Activated CD4-positive, alpha-beta T cell treated with anti-CD3 and anti-CD28 coated beads, Interleukin-2, amount 10 ng/mL, durations not matched to agents 7 days and 5 days (primary cell): Measurements from ENCODE around the gene CAP1. TPM values are rescaled to one million over a fixed set of nuclear protein-coding genes. Genes with fewer than 3 reads are reported as not detected.
A peak's percentile ranks its signal among the peaks of the same experiment; 100 is the strongest.

Experiments used
- CTCF ChIA-PET: fragments of 350-600 bp; sonication (Branson Sonifier 250); formaldehyde crosslinking; loops from one replicate; lab custom pipeline; 2021; ENCODE audit warnings: antibody characterized with exemption; lab: Charles Lee
- POLR2A ChIA-PET: fragments of 350-600 bp; sonication (Branson Sonifier 250); formaldehyde crosslinking; loops from one replicate; lab custom pipeline; 2021; ENCODE audit warnings: antibody characterized with exemption; lab: Charles Lee
- DNase-seq: peaks from one replicate; pipeline ENCODE4 v3.0.0-alpha.2; 2020
- H3K27ac Mint-ChIP-seq: one replicate; pipeline ENCODE4 v1.8.0; 2021; ENCODE audit warnings: mild to moderate bottlenecking, moderate library complexity, mixed read lengths
- H3K27me3 Mint-ChIP-seq: one replicate; pipeline ENCODE4 v1.8.0; 2021; ENCODE audit warnings: mixed read lengths
- H3K36me3 Mint-ChIP-seq: one replicate; pipeline ENCODE4 v1.8.0; 2021; ENCODE audit warnings: low read depth, mixed read lengths
- H3K4me1 Mint-ChIP-seq: one replicate; pipeline ENCODE4 v1.8.0; 2021; ENCODE audit warnings: mixed read lengths
- H3K4me3 Mint-ChIP-seq: one replicate; pipeline ENCODE4 v1.8.0; 2021; ENCODE audit warnings: mild to moderate bottlenecking, moderate library complexity, mixed read lengths
- H3K9me3 Mint-ChIP-seq: one replicate; pipeline ENCODE4 v1.8.0; 2021; ENCODE audit warnings: mixed read lengths
- total RNA-seq, 2 experiments: library from RNA; stranded (reverse); gene quantifications; one replicate each; pipeline ENCODE4 v1.2.3, GENCODE V29; 2021

CAP1 gene
- total RNA-seq, 2 experiments from 2014 or later = 740 to 752 TPM

DNA sequence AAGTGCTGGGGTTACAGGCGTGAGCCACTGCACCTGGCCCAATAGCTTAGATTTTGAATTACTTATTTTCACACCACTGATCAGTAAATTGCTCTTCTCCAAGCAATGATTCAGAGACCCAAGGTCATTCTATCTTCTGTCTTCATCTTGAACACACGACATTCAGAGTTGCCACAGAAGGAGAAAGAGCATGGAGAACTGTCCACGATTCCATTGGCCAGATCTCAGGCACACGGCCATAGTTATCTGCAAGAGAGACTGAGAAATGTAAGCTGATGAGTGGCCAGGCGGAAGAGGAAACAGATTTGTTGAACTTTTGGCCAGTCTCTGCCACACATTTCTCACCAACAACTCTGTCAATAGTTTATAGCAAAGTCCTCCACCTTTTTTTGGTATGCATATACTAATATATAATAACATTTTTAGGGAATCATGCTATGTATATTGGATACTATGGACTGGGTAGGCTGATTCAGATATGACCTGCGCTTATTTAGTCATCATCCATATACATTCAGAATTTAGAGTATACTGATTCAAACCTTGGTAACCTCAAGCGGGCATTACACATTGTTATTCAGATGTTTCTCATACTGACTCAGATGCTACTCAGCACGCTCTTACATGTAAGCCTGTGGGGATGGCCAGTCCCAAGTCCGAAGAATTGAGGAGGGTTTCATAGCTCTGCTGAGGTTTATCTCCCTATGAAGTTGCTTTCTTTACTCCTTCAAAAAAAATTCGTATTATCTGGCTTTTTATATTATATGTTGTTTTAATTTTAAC lies 25.5 kb upstream of the CAP1 start:
- Mint-ChIP-seq H3K4me3 (no peak overlapping the region), H3K9me3 (peaks cover 9% of the 10 kb centered on the region), H3K36me3 (peaks cover 3% of the 10 kb centered on the region), H3K27me3 (peaks cover 2% of the 10 kb centered on the region), H3K4me1 (no peaks in the 10 kb centered on the region), H3K27ac (no peak overlapping the region)
- ChIA-PET POLR2A (no interaction called here), CTCF (interaction anchor here (1.0 to 1.1 kb wide), 2 partner anchors 23 to 144 kb away, joined by 4 read pairs; no protein-coding TSS in a partner anchor)
- no peak for DNase-seq

DNA sequence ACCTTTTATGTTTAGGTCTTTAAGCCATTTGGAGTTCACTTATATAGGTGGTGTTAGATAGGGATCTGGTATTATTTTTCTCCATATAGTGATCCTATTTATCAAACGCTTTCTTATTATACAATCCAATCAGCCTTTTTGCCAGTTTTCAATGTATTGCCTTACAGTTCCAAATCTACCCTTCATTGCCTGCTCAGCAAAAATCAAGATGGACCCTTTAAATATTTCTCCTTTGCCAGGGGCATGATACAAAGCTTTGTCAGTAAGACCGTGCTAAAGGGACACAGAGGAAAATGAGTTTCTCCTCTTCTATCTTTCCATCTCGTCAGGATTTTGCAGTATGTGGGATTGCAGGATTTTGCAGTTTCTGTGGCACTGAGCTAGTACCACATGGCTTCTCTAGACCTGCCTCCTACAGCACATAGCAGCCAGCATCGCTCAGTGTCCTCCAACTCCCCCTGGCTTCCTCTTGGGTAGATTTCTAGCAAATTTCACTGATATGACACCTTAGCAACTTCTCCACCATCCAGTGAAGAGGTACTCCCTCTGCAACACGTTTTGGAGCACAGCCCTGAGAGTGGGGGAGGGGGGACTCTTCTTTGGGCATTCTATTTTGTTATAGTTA lies 22.5 kb upstream of the CAP1 start:
- no peak for DNase-seq
- Mint-ChIP-seq H3K9me3 (peaks cover 2% of the 10 kb centered on the region), H3K4me3 (no peak overlapping the region), H3K27ac (no peak overlapping the region), H3K27me3 (peaks cover 5% of the 10 kb centered on the region), H3K36me3 (peaks cover 3% of the 10 kb centered on the region), H3K4me1 (no peaks in the 10 kb centered on the region)
- ChIA-PET CTCF (interaction anchor here (0.5 kb wide), 1 partner anchor 503 kb away, joined by 3 read pairs; no protein-coding TSS in a partner anchor), POLR2A (no interaction called here)

GRCh38 chr1:40020447-40021085 lies 20.0 kb upstream of the CAP1 start:
- ChIA-PET CTCF (interaction anchor here (0.6 to 1.3 kb wide), 3 partner anchors 12 to 125 kb away, joined by 3 to 5 read pairs (median 3); no protein-coding TSS in a partner anchor), POLR2A (interaction anchor here (0.5 kb wide), 1 partner anchor 210 kb away, joined by 3 read pairs; no protein-coding TSS in a partner anchor)
- H3K4me1 Mint-ChIP-seq = no peaks in the 10 kb centered on the region
- no peak for DNase-seq
- H3K27ac Mint-ChIP-seq = no peak overlapping the region
- no peak overlapping the region for H3K4me3 Mint-ChIP-seq
- peaks cover 2% of the 10 kb centered on the region for H3K9me3 Mint-ChIP-seq
- H3K36me3 Mint-ChIP-seq = peaks cover 3% of the 10 kb centered on the region
- H3K27me3 Mint-ChIP-seq = peaks cover 9% of the 10 kb centered on the region

DNA sequence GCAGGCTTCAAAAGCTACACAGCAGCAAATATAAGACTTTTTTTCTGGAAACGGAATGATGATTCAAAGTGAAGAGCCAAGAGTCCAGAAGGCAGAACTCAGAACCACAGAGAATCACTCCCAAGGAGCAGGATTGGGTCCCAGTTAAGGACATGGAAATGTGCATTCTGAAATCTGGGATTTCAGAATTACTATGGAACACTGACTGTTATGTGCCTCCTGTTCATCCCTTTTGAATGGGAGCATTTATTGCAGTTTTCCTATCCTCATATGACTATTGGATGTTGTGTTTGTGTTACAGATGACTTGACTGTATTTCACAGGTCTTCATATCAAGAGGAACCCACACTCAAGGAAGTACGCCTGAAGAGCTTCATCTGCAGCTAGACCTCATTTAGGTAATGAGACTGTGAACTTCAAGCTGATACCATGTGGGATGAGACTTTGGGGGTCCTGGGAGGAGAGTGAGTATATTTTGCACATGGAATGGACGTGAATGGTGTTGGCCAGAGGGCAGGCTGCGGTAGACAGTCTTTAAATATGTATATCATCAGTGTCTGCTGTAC lies 17.1 kb upstream of the CAP1 start:
- Mint-ChIP-seq H3K27ac (no peak overlapping the region), H3K9me3 (peaks cover 7% of the 10 kb centered on the region), H3K4me1 (no peaks in the 10 kb centered on the region), H3K36me3 (peaks cover 5% of the 10 kb centered on the region), H3K4me3 (no peak overlapping the region), H3K27me3 (peaks cover 12% of the 10 kb centered on the region)
- POLR2A ChIA-PET = no interaction called here
- DNase-seq = no peak
- CTCF ChIA-PET = interaction anchor here (0.6 kb wide), 1 partner anchor 950 kb away, joined by 6 read pairs; no protein-coding TSS in a partner anchor

DNA sequence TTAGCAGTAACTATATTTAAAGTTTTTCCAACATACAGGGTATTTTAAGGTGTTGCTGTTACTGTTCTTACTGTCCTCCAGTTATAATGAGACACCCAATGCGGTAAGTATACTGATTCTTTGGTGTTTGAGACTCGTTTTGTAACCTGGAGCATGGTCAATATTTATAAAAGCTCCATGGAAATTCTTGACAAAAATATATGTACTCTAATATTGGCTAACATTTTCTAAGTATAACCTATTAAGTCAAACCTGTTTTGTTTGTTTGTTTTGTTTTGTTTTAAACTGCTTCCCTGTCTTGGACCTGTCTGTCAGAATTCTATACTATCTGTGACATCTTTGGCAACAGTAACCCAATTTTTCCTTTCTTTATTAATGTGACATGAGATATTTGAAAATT lies 15.9 kb upstream of the CAP1 start:
- POLR2A ChIA-PET = no interaction called here

GRCh38 chr1:40027647-40028046 lies 12.9 kb upstream of the CAP1 start:
- ChIA-PET CTCF (interaction anchor here (1.7 kb wide), 1 partner anchor 108 kb away, joined by 4 read pairs; no protein-coding TSS in a partner anchor), POLR2A (no interaction called here)
- no peak overlapping the region for H3K4me3 Mint-ChIP-seq
- H3K4me1 Mint-ChIP-seq = peaks cover 14% of the 10 kb centered on the region
- DNase-seq = no peak
- H3K9me3 Mint-ChIP-seq = peaks cover 5% of the 10 kb centered on the region
- peaks cover 10% of the 10 kb centered on the region for H3K27me3 Mint-ChIP-seq
- peaks cover 1% of the 10 kb centered on the region for H3K36me3 Mint-ChIP-seq
- no peak overlapping the region for H3K27ac Mint-ChIP-seq

More for the DNA sequence above, 15.9 kb upstream of the CAP1 start:
- DNase-seq = no peak
- no peak overlapping the region for H3K4me3 Mint-ChIP-seq
- H3K27me3 Mint-ChIP-seq = peaks cover 12% of the 10 kb centered on the region
- H3K27ac Mint-ChIP-seq = no peak overlapping the region
- peaks cover 1% of the 10 kb centered on the region for H3K36me3 Mint-ChIP-seq
- H3K4me1 Mint-ChIP-seq = peaks cover 3% of the 10 kb centered on the region
- H3K9me3 Mint-ChIP-seq = peaks cover 5% of the 10 kb centered on the region
- CTCF ChIA-PET = no interaction called here

- Mint-ChIP-seq H3K27ac (peak overlapping the region; percentile 51), H3K27me3 (peaks cover 6% of the 10 kb centered on the region), H3K4me3 (no peak overlapping the region), H3K36me3 (peaks cover 1% of the 10 kb centered on the region), H3K4me1 (peaks cover 26% of the 10 kb centered on the region), H3K9me3 (peaks cover 5% of the 10 kb centered on the region)
- no peak for DNase-seq
- CTCF ChIA-PET = interaction anchor here (0.7 kb wide), 1 partner anchor 15 kb away, joined by 3 read pairs; no protein-coding TSS in a partner anchor
- POLR2A ChIA-PET = no interaction called here
These were observed 10.9 kb upstream of the CAP1 start for GRCh38 chr1:40029608-40030007.

DNA sequence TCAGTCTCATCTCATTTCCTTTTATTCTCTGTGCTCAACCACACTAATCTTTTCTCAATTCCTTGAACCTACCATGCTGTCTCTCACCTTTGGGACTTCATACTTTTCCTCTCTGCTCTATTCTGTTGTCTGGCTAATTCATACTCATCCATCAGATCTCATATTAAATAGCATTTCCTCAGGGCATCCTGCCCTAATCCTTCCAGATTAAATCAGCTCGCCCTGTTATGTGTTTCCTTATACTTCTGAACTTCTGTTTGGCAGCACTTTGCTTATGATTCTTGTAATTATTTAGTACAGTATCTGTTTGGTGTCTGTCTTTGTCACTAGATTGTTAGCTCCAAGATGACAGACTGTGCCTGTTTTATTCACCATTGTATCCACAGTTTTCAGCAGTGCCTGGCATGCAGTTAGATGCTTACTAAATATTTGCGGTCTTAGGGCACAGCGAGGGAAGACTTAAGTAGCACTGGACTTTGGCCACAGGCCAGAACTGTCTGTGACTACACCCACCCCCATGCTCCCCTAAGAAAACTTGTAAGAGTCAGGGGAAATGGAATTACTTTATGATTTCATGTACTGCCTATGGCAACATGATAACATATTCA lies 9.9 kb upstream of the CAP1 start:
- peaks cover 5% of the 10 kb centered on the region for H3K9me3 Mint-ChIP-seq
- H3K27ac Mint-ChIP-seq = no peak overlapping the region
- CTCF ChIA-PET = interaction anchor here (0.7 kb wide), 1 partner anchor 14 kb away, joined by 3 read pairs; no protein-coding TSS in a partner anchor
- peaks cover 33% of the 10 kb centered on the region for H3K4me1 Mint-ChIP-seq
- H3K36me3 Mint-ChIP-seq = peaks cover 1% of the 10 kb centered on the region
- DNase-seq = no peak
- H3K27me3 Mint-ChIP-seq = peaks cover 6% of the 10 kb centered on the region
- no peak overlapping the region for H3K4me3 Mint-ChIP-seq
- POLR2A ChIA-PET = no interaction called here

DNA sequence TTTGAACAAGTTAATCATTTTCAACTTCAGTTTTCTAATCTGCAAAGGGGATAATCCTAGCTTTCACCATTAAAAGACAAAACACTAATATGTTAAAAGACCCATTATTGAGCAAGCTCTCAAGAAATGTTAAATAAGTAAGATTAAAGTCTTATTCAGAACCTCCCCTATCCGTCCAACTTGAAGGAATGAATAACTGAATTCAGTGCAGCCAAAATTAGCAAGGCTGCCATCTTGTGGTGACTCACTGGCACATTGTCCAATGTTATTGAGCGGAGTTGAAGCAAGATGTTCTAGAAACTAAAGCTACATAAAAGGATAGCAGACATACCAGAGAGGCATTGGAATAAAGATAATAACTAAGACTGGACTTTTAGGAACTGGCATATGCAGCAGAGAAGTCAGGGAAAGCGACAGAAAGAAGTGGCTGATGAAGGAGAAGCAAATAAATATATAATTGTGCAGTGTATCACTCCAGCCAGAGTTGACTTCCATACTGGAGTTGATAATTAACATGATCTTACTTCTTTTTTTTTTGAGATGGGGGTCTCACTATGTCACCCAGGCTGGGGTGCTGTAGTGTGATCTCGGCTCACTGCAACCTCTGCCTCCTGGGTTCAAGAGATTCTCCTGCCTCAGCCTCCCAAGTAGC lies 8.2 kb upstream of the CAP1 start:
- DNase-seq = peak; percentile 69
- Mint-ChIP-seq H3K4me3 (no peak overlapping the region), H3K36me3 (no peaks in the 10 kb centered on the region), H3K27me3 (peaks cover 6% of the 10 kb centered on the region), H3K4me1 (peaks cover 45% of the 10 kb centered on the region), H3K9me3 (no peaks in the 10 kb centered on the region), H3K27ac (no peak overlapping the region)
- CTCF ChIA-PET = interaction anchor here (0.6 to 2.2 kb wide), 8 partner anchors 12 to 534 kb away, joined by 3 to 8 read pairs (median 3); no protein-coding TSS in a partner anchor
- POLR2A ChIA-PET = no interaction called here

DNA sequence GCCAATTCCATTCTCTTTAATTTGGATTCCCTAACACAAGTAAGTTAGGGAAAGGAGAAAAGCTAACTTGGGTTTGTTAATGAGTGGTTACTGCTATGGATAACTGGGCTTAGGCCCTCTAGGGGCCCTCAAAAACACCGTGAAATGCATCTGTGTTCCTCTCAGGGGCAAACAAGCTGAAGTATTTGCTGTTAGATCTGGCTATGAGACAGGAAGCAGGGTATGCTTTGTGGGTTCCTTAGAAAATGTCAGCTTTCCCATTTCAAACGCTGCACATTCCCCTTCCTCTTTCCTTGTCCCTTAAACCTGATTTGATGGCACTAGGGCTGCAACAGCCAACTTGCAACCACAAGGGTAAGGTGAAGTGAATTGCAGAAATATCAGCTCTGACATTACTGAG lies 5.7 kb upstream of the CAP1 start:
- CTCF ChIA-PET = interaction anchor here (1.1 kb wide), 1 partner anchor 115 kb away, joined by 3 read pairs; no protein-coding TSS in a partner anchor
- H3K4me3 Mint-ChIP-seq = peak overlapping the region; percentile 14
- peak overlapping the region; percentile 82 for H3K27ac Mint-ChIP-seq
- peaks cover 61% of the 10 kb centered on the region for H3K4me1 Mint-ChIP-seq
- H3K27me3 Mint-ChIP-seq = peaks cover 2% of the 10 kb centered on the region
- DNase-seq = peak; percentile 22
- POLR2A ChIA-PET = no interaction called here
- H3K36me3 Mint-ChIP-seq = peaks cover 4% of the 10 kb centered on the region
- H3K9me3 Mint-ChIP-seq = no peaks in the 10 kb centered on the region

- Mint-ChIP-seq H3K27me3 (no peaks in the 10 kb centered on the region), H3K9me3 (no peaks in the 10 kb centered on the region), H3K36me3 (peaks cover 10% of the 10 kb centered on the region), H3K27ac (no peak overlapping the region), H3K4me1 (peaks cover 57% of the 10 kb centered on the region), H3K4me3 (no peak overlapping the region)
- POLR2A ChIA-PET = no interaction called here
- no peak for DNase-seq
- CTCF ChIA-PET = no interaction called here
These were observed 4.0 kb upstream of the CAP1 start for GRCh38 chr1:40036574-40036973.
